Subcutaneous abdominal adipose tissue (tissue), 5 donors: ENCODE measurements around the gene CDK16.

ENCODE experiments used
- H3K27ac ChIP-seq: one replicate; pipeline ENCODE4 v1.7.0; 2013; ENCODE audit warnings: low read depth, mild to moderate bottlenecking, inconsistent platforms, low read length, moderate library complexity
- H3K27me3 ChIP-seq, 5 donors: one replicate each; pipeline ENCODE4 v1.7.0; 2013; ENCODE audit warnings: low read length in 5 of 5, inconsistent platforms in 1 of 5; ENCODE audit not compliant: control insufficient read depth in 5 of 5, insufficient read depth in 4 of 5
- H3K36me3 ChIP-seq, 5 donors: one replicate each; pipeline ENCODE4 v1.7.0; 2013; ENCODE audit warnings: low read length in 5 of 5; ENCODE audit not compliant: control insufficient read depth in 5 of 5, insufficient read depth in 5 of 5
- H3K4me1 ChIP-seq, 5 donors: one replicate each; pipeline ENCODE4 v1.7.0; 2013; ENCODE audit warnings: low read length in 5 of 5, mild to moderate bottlenecking in 3 of 5, moderate library complexity in 1 of 5; ENCODE audit not compliant: control insufficient read depth in 5 of 5, insufficient read depth in 5 of 5
- H3K4me3 ChIP-seq, 5 donors: one replicate each; pipeline ENCODE4 v1.7.0; 2013; ENCODE audit warnings: low read length in 5 of 5, low read depth in 1 of 5
- H3K9ac ChIP-seq, 5 donors: one replicate each; pipeline ENCODE4 v1.7.0; 2013; ENCODE audit warnings: low read length in 5 of 5, mild to moderate bottlenecking in 4 of 5, moderate library complexity in 3 of 5
- H3K9me3 ChIP-seq, 5 donors: one replicate each; pipeline ENCODE4 v1.7.0; 2013; ENCODE audit warnings: low read length in 5 of 5; ENCODE audit not compliant: control insufficient read depth in 5 of 5
- donor health status: healthy.
- donor health status: healthy.
- donor health status: healthy.
- donor health status: healthy.
- donor health status: healthy.

Gene CDK16

GRCh38 chrX:47174846-47175587 is 43.5 kb upstream of the CDK16 start:
- Histone ChIP-seq H3K36me3 (peaks cover 0 to 92% (median 81%) of the 10 kb centered on the region in 5 donors), H3K4me1 (peaks cover 0 to 10% (median 4%) of the 10 kb centered on the region in 5 donors), H3K4me3 (no peak overlapping the region), H3K9me3 (no peaks in the 10 kb centered on the region), H3K27me3 (peaks cover 0 to 37% (median 34%) of the 10 kb centered on the region in 5 donors), H3K27ac (no peak overlapping the region), H3K9ac (no peak overlapping the region)

- peaks cover 0 to 90% (median 81%) of the 10 kb centered on the region in 5 donors for H3K36me3 ChIP-seq
- H3K9me3 ChIP-seq, result no peaks in the 10 kb centered on the region
- peaks cover 0 to 35% (median 34%) of the 10 kb centered on the region in 5 donors for H3K27me3 ChIP-seq
- H3K27ac ChIP-seq, result no peak overlapping the region
- no peak overlapping the region for H3K9ac ChIP-seq
- H3K4me1 ChIP-seq, result peaks cover 0 to 7% (median 0%) of the 10 kb centered on the region in 5 donors
- H3K4me3 ChIP-seq, result no peak overlapping the region
Observed at GRCh38 chrX:47175588-47175980, 42.9 kb upstream of the CDK16 start.

- Histone ChIP-seq H3K36me3 (peaks cover 0 to 89% (median 80%) of the 10 kb centered on the region in 5 donors), H3K4me3 (no peak overlapping the region), H3K27me3 (peaks cover 0 to 36% (median 35%) of the 10 kb centered on the region in 5 donors), H3K9me3 (no peaks in the 10 kb centered on the region), H3K27ac (no peak overlapping the region), H3K4me1 (peaks cover 0 to 7% (median 0%) of the 10 kb centered on the region in 5 donors), H3K9ac (no peak overlapping the region)
Observed at GRCh38 chrX:47176101-47176740, 42.3 kb upstream of the CDK16 start.

- H3K36me3 ChIP-seq, result peaks cover 0 to 90% (median 83%) of the 10 kb centered on the region in 5 donors
- H3K9me3 ChIP-seq, result no peaks in the 10 kb centered on the region
- no peak overlapping the region for H3K27ac ChIP-seq
- no peak overlapping the region for H3K9ac ChIP-seq
- H3K4me3 ChIP-seq, result no peak overlapping the region
- H3K4me1 ChIP-seq, result peaks cover 0 to 7% (median 0%) of the 10 kb centered on the region in 5 donors
- H3K27me3 ChIP-seq, result peaks cover 0 to 44% (median 34%) of the 10 kb centered on the region in 5 donors
Observed at GRCh38 chrX:47177079-47177478, 41.4 kb upstream of the CDK16 start.

- H3K9ac ChIP-seq, result no peak overlapping the region
- H3K4me3 ChIP-seq, result no peak overlapping the region
- peaks cover 0 to 90% (median 80%) of the 10 kb centered on the region in 5 donors for H3K36me3 ChIP-seq
- H3K27ac ChIP-seq, result no peak overlapping the region
- H3K9me3 ChIP-seq, result no peaks in the 10 kb centered on the region
- peaks cover 0 to 43% (median 29%) of the 10 kb centered on the region in 5 donors for H3K27me3 ChIP-seq
- H3K4me1 ChIP-seq, result peaks cover 0 to 7% (median 0%) of the 10 kb centered on the region in 5 donors
Observed at GRCh38 chrX:47178337-47178736, 40.1 kb upstream of the CDK16 start.

- no peaks in the 10 kb centered on the region for H3K9me3 ChIP-seq
- peaks cover 0 to 42% (median 27%) of the 10 kb centered on the region in 5 donors for H3K27me3 ChIP-seq
- H3K9ac ChIP-seq, result no peak overlapping the region
- H3K4me1 ChIP-seq, result peaks cover 0 to 7% (median 0%) of the 10 kb centered on the region in 5 donors
- no peak overlapping the region for H3K27ac ChIP-seq
- H3K36me3 ChIP-seq, result peaks cover 0 to 89% (median 73%) of the 10 kb centered on the region in 5 donors
- no peak overlapping the region for H3K4me3 ChIP-seq
Observed at GRCh38 chrX:47179221-47179927, 39.1 kb upstream of the CDK16 start.

GRCh38 chrX:47179928-47180255 is 38.6 kb upstream of the CDK16 start:
- Histone ChIP-seq H3K9ac (no peak overlapping the region), H3K4me3 (no peak overlapping the region), H3K27ac (no peak overlapping the region), H3K27me3 (peaks cover 0 to 44% (median 29%) of the 10 kb centered on the region in 5 donors), H3K36me3 (peaks cover 0 to 89% (median 73%) of the 10 kb centered on the region in 5 donors), H3K4me1 (peaks cover 0 to 7% (median 0%) of the 10 kb centered on the region in 5 donors), H3K9me3 (no peaks in the 10 kb centered on the region)

- Histone ChIP-seq H3K9me3 (no peaks in the 10 kb centered on the region), H3K27ac (no peak overlapping the region), H3K36me3 (peaks cover 0 to 89% (median 73%) of the 10 kb centered on the region in 5 donors)
Observed at GRCh38 chrX:47180346-47180745, 38.1 kb upstream of the CDK16 start.

GRCh38 chrX:47181301-47181700 is 37.2 kb upstream of the CDK16 start:
- Histone ChIP-seq H3K9ac (no peak overlapping the region), H3K27me3 (peaks cover 0 to 48% (median 31%) of the 10 kb centered on the region in 5 donors), H3K9me3 (no peaks in the 10 kb centered on the region), H3K36me3 (peaks cover 0 to 89% (median 73%) of the 10 kb centered on the region in 5 donors), H3K4me3 (no peak overlapping the region), H3K4me1 (peaks cover 0 to 7% (median 0%) of the 10 kb centered on the region in 5 donors), H3K27ac (no peak overlapping the region)

More at GRCh38 chrX:47180346-47180745, 38.1 kb upstream of the CDK16 start:
- H3K4me1 ChIP-seq, result peaks cover 0 to 7% (median 0%) of the 10 kb centered on the region in 5 donors
- peaks cover 0 to 45% (median 28%) of the 10 kb centered on the region in 5 donors for H3K27me3 ChIP-seq
- H3K4me3 ChIP-seq, result no peak overlapping the region
- H3K9ac ChIP-seq, result no peak overlapping the region
